ENCODE data around the gene CPED1.
"Not testable (repeated sequence)": the region's sequence is repeated elsewhere in the genome, so short reads cannot be mapped to it uniquely, and the experiment has no call there.

CPED1 gene

DNA sequence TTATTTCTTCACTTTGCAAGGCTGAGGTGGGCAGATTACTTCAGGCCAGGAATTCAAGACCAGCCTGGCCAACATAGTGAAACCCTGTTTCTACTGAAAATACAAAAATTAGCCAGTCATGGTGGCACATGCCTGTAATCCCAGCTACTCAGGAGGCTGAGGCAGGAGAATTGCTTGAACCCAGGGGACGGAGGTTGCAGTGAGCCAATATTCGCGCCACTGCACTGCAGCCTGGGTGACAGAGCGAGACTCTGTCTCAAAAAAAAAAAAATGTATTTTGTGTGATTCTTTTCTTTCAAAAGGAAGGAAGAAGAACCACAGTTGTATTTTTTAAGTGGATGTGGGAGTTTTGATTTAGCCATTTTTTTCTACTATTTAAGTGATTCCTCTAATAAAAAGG, 195.4 kb downstream of the CPED1 start:
- DNase-seq (ENCODE audit: low spot score): not testable (repeated sequence)

DNA sequence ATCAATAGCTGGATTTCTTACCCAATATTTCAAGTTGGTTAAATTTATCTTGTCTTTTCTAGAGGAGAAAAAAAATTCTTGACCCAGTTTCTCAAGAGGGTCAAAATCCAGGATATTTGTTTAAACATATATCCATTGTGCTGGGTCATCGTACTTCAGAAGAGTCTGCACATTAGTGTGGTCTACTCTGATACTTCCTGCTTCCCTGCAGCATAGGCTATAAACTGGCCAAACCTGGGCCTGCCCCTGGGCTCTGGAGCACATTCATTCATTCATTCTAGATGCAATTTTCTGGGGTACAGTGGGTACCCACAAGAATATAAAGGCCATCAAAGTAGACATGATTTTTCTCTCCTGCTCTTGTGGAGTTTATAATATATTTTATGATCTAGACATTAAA, 198.2 kb downstream of the CPED1 start:
- no peak for DNase-seq (ENCODE audit: low spot score)

DNA sequence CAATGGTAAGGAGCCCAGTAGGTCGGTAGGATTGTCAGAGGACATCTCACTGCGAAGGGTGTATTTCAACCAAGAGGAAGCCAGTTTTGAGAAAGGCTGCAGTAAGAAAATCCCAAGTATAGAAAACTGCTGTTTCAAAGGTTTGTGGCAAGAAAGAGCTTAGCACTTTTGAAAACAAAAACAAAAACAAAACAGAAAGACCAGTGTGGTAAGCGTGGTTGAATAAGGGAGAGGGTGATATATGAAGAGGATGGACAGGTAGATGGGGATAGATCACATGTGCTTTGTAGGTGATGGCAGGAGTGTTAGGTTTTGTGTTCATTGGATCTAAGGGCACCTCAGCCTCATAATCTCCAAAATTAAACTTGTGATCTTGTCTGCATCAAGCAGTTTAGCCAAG, 198.7 kb downstream of the CPED1 start:
- no peak for DNase-seq (ENCODE audit: low spot score)

DNA sequence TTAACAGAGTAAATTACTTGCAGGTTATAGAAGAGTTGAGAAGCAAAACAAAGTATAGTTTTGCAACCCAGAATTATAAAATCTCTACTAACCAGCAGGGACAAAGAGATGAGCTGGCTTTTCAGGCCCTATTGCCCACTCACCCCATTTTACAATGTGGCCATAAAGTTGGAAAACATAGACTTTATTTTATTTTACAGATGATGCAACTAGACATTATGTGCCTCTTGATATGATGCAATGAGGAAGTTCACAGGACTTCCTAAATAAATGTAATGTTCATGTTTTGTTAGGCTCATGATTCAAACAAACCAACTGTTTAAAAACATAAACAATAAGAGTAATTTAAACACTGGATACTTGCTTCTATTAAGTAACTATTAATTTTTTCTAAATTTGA, 199.2 kb downstream of the CPED1 start:
- DNase-seq (ENCODE audit: low spot score): peak; percentile 3

DNA sequence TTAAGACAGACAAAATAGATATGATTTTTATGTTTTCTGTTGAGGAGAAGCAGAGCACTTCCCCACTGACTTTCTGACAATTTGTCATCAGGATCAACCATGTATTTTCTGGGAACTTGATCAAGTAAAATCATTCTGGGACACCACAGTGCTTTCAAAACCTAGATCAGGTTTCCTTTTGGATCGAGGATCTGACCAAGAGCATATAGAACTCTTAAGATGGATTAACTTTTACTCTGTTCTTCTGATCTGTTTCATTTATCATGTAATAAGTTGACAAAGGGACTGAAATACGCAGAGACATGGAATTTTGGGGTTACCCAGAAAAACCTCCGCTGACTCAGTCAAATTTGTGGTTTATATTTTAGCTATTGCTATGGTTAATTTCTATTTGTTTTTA, 204.3 kb downstream of the CPED1 start:
- DNase-seq (ENCODE audit: low spot score): no peak

DNA sequence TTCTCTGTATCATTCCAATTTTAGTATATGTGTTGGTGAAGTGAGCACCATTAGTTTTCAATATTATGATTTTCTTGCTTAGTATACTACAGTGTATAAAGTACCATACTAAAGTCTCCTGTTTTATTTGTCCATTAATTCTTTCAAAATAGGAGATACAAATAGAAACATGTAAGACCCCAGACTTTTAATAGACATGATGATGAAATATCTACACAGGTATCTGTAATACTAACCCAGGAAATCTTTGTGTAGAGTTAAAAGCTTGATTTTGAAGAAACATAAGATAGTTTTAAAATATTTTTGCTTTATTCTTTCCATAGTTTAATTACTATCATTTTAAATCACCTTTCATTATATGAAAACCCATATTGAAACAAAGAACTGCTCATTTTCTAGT, 206.5 kb downstream of the CPED1 start:
- no peak for DNase-seq (ENCODE audit: low spot score)

DNA sequence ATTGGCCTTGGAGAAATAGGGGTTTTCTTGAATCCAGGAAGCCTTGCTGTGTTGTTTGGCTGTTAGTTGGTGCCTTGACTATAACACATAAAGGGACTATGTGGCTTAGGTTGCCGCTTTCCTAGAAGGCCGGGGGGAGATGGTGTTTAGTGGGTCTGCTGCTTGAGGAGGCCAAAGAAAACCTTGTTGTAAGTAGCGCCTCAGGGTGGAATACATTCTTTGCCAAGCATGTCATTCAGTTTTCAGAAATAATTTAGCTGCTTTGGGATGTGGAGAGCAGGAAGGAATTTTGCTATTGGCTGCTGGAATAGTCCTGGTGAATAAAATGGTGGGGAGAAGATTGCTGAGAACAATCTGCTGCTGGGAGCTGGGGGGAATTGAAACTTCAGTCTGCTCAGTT, 207.4 kb downstream of the CPED1 start:
- DNase-seq (ENCODE audit: low spot score): no peak

DNA sequence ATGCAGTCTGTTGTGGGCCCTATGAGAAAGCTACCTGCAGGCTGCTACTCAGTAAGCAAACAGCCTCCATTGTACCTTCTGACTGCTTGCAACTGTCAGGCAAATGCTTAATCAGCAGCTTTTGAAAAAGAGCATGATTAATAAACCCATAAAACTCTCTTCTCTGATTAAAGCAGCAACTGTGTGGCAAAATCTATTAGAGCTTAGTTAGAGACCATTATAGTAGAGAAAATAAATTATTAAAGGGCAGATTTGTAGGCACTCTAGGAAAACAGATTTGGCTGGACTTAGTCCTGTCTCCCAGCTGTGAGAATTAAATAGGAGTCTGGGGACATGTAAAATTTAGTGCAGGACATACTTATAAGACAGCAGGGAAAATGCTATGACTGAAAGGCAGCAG, 207.8 kb downstream of the CPED1 start:
- no peak for DNase-seq (ENCODE audit: low spot score)

DNA sequence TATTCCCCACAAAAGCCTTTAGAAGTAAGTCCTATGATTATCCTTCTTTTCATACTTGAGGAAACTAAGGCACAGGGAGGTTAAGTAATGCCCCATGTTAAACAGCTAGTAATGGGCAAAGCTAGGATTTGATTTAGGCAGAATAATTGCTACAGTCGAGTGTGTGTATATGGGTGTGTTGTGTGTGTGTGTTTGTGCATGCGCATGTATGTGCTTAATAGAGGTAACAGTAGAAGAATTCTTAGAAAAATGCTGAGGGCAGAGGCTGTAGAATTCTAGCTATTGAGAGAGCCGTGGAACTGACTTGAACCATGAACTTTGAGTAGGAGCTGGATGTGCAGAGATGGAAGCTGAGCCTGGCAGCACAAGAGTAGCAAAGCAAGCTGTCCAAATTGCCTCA, 208.9 kb downstream of the CPED1 start:
- no peak for DNase-seq (ENCODE audit: low spot score)

DNA sequence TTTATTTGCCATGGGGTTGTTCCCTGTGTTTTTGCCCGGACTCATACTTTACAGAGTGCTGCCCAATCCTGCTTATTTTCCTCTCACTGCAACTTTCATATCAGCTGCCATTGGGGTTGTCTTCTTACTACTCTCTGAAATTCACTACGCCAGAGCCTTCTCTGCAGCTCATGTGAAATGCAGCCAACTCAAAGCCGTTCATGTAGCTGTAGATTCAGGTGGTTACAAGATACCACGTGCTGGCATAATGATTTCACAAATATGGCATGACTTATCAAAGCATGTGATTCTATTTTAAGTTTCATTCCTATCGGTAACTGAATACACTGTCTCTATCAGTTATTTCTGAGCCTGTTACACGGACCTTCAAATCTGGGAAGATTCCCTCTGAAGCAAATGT, 210.0 kb downstream of the CPED1 start:
- no peak for DNase-seq (ENCODE audit: low spot score)

DNA sequence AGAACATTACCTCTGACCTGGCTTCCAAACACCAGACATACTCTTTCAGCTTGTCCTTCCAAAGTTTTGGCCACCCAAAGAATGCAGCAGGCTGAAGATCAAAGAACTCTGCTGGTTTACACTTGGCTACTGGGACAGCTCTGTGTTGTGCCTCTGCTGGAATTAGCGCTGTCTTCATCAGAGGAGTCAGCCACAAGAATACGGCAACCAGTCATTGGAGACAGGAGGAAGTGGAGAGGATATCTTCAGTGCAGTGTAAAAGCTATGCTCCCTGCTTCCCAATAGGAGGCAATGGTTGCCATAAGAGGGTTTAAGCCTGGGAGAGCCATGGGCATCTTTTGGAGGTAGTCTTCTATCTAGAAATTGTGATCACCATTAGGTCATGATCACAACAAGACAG, 213.6 kb downstream of the CPED1 start:
- no peak for DNase-seq (ENCODE audit: low spot score)

DNA sequence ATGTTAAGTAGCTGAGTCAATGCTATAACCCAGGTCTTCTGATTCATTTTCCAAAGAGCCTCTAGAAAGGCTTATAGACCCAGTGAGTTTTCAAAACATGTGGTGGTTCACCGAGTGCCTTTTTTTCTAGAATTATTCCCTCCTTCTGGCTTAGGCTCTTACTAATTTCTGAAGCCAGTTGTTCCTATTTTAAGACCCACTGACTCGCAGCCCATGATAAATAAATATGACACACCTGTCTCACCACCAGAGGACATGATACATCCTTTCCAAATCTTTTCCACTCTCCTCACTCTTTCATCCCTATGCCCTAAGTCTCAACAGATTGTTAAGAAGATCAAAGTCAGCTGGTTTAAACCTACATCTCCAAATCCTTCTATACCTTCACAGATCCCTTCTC, 214.3 kb downstream of the CPED1 start:
- DNase-seq (ENCODE audit: low spot score): no peak

DNA sequence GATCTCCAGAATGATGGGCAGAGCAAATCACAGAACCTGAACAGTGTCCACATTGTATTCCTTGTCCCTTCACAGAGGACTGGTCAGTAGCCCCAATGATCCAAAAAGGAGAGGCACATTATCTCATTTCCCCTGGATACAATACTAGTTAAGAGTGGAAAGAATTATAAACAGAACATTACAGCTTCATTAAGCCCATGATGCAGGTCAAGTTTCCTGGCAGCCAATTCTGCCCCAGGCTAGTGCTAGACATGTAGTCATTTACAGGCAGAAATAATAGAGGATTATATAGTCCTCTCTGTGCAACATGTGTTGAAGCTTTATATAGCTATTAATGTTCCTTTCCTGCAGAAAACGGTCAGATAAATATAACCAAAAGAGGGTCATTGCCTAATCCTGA, 216.0 kb downstream of the CPED1 start:
- DNase-seq (ENCODE audit: low spot score): no peak

DNA sequence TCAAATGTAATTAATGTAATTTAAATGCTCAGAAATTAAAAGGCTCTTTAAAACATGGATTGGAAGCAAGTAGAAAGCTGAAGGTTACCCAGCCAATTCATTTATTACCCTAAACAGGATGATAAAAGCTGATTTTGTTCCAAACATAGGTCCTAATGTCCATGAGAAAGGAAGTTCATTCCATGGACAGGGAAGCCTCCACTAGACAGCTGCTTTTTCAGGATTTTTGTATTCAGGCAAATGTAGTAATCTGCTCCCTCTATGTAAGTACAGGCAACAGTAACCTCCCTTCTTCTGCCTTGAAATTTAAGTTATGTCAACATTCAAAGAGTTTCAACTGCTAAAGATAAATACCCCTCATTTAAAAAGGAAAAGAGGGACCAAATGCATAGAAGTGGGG, 217.3 kb downstream of the CPED1 start:
- DNase-seq (ENCODE audit: low spot score): no peak

DNA sequence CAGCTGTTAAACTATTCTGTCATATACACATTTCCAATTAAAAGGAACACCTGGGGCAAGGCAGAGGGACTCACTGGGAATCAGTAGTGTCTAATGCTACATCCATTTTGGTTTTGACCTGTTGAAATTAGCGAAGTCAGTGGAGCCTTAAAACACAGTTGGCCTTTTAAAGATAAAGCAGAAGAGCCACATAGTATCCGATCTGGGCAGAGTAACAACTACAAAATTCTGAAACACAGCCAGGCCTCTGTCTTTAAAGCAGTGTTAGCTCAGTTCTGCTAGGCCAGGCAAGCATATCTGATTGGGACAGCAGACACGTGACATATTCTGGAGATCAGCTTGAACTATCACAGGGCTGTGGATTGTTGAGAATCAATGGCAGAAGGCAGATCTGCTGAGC, 222.7 kb downstream of the CPED1 start:
- no peak for DNase-seq (ENCODE audit: low spot score)

DNA sequence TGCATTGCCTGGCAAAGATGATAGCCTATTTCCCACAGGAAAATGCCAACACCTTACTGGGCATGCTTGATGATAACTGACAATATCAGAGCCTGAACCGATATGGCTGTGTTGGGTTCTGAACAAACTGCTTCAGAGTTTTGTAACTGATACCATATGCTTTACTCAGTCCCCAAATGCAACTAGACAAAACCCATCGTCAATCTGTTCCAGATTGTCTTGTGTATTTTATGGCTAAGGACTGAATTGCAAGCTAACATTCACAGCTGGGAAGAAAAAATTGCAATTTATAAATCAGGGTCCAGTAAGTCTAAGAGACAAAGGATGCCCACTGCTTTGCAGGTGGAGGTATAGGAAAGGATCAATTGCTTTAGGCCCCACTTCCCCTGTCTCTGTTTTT, 223.5 kb downstream of the CPED1 start:
- DNase-seq (ENCODE audit: low spot score): no peak

DNA sequence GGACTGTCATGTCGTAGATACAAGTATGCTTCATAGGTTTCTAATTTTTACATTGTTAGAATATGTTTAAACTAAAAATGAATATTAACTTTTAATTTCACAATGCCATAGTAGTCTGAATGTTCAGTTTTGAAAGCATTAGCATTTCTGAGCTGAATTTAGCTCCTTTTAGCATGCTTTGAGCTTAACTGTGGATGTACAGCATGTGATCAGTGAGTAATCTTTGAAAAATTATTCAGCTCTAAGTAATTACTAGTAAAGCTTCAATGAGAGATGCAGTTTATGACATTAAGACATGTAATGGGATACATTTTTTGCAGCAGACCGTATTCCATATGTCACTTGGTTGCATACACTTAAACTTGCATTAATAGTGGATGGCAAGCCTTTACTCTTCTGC, 226.1 kb downstream of the CPED1 start:
- DNase-seq (ENCODE audit: low spot score): no peak

DNA sequence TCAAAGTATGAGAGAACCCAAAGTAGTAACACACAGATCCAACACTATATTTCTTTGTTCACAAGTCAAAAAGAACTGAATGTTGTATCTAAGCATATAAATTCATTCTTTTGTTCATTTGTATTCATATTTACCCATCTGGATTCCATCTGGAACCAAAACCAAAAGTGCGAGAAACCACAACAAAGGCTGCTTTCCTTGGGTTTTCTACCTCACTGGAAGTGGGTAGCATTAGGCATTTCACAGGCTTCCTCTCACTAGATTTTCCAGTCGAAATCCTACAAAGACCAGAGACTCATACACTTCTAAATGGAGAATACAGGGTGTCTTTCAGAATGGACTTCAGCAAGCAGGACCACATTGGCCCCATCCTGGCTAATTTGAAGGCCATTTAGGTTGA, 230.5 kb downstream of the CPED1 start:
- DNase-seq (ENCODE audit: low spot score): no peak

DNA sequence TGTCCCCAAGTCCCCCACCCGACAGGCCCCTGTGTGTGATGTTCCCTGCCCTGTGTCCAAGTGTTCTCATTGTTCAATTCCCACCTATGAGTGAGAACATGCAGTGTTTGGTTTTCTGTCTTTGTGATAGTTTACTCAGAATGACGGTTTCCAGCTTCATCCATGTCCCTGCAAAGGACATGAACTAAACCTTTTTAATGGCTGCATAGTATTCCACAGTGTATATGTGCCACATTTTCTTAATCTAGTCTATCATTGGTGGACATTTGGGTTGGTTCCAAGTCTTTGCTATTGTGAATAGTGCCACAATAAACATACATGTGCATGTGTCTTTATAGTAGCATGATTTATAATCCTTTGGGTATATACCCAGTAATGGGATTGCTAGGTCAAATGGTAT, 232.6 kb downstream of the CPED1 start:
- DNase-seq (ENCODE audit: low spot score): not testable (repeated sequence)

DNA sequence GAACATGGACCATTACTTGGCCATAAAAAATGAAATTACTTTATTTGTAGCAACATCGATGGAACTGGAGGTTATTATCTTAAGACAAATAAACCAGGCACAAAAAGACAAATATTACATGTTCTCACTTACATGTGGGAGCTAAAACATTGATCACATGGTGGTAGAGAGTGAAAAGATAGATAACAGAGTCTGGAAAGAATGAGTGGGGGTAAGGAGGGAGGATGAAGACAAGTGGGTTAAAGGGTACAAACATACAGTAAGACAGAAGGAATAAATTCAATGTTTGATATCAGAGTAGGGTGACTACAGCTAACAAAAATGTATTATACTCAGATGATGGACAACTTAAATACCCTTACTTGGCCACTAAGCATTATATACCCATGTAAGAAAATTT, 240.3 kb downstream of the CPED1 start:
- DNase-seq (ENCODE audit: low spot score): no peak

DNA sequence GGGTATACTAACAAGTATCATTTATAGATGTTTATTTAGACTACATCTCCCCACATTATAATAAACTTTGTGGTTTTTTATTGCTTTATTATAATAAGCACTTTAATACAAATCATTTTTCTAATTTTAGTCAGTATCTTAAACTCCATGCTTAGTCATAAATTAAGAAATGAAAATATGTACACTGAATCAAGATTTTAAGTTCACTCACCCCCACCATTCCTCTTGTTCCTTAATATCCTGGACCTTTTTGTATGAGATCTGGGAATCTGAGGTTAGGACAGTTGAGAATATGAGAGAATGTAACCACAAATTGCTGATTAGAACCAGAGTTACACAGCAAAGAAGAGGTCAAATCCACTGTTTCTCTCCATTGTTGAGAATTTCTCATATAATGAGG, 246.7 kb downstream of the CPED1 start:
- DNase-seq (ENCODE audit: low spot score): no peak

DNA sequence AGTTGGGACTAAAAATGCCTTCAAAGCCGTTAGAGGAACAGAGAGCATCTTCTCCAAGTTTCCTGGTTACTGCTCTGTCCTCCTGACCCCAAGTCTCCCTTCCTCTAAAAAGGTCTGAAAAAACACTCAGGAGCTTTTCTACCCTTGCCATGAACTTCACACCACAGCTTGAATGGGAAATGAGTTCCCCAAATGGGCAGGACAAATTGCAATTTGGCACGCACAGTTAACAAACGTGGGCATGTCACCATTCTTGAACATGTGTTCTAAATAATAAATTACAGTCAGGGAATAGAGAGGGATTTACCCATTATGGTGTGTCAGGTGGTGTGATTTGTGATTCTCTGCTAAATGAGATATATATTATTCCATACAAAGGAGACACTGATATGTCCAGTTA, 249.1 kb downstream of the CPED1 start:
- DNase-seq (ENCODE audit: low spot score): no peak

DNA sequence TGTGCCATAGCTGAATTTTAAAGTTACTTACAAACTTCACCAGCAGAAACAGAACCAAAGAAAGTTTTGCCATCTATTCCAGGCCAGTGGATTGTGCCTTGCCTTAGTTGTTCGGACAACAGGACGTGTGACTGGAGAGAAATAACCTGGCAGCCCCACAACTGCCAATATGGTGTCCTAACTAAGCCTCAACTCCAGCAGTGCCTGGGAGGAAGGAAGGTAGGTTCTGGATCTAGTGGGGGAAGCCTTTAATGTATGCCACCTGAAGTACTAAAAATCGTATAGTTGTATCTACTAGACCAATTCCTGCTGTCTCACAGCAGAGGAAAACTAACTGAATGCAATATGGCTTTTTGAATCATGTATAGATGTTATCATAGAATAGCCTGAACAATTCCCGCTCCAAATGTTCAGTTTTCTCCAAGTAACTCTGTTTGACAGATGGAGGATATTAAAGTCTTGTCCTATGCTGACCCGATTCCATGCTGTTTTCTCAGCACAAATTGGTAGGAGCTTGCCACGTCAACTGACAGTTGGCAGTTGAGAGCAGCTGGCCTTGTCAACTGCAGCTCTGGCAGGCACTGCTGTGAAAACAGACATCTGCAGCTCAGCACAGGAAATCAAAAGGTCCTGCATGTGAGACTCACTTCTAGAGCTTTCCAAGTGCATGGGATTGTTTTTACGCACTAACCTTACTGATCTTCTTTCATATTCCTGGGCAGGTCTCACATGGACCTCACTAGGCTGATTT, 255.8 kb downstream of the CPED1 start:
- no peak for DNase-seq (ENCODE audit: low spot score)

DNA sequence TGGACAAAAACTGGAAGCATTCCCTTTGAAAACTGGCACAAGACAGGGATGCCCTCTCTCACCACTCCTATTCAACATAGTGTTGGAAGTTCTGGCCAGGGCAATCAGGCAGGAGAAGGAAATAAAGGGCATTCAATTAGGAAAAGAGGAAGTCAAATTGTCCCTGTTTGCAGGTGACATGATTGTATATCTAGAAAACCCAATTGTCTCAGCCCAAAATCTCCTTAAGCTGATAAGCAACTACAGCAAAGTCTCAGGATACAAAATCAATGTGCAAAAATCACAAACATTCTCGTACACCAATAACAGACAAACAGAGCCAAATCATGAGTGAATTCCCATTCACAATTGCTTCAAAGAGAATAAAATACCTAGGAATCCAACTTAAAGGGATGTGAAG, 262.9 kb downstream of the CPED1 start:
- not testable (repeated sequence) for DNase-seq (ENCODE audit: low spot score)

Measured in GM03348 (cell line).